HS-27A (cell line): Measurements from ENCODE around the gene PHOX2B.
A peak's percentile ranks its signal among the peaks of the same experiment; 100 is the strongest.
"Not testable (repeated sequence)": the region's sequence is repeated elsewhere in the genome, so short reads cannot be mapped to it uniquely, and the experiment has no call there.

Experiments
- DNase-seq: peaks from one replicate; pipeline ENCODE4 v3.0.0-alpha.2; 2012; ENCODE audit warnings: low read depth, missing footprints

PHOX2B gene

GRCh38 chr4:41748074-41748570 lies 403 bp downstream of the PHOX2B start:
- DNase-seq, result no peak

GRCh38 chr4:41747230-41748055 lies 1.1 kb downstream of the PHOX2B start:
- DNase-seq, result no peak

- DNase-seq, result no peak
Measured at GRCh38 chr4:41746440-41747229, 1.9 kb downstream of the PHOX2B start.

GRCh38 chr4:41746025-41746439 lies 2.5 kb downstream of the PHOX2B start:
- no peak for DNase-seq

- DNase-seq, result no peak
Measured at GRCh38 chr4:41745292-41746024, 3.1 kb downstream of the PHOX2B start.

- no peak for DNase-seq
Measured at GRCh38 chr4:41744572-41745291, 3.8 kb downstream of the PHOX2B start.

GRCh38 chr4:41741354-41741753 lies 7.2 kb downstream of the PHOX2B start:
- no peak for DNase-seq

GRCh38 chr4:41737491-41737890 lies 11.0 kb downstream of the PHOX2B start:
- not testable (repeated sequence) for DNase-seq

GRCh38 chr4:41734371-41734770 lies 14.2 kb downstream of the PHOX2B start:
- no peak for DNase-seq

- no peak for DNase-seq
Measured at GRCh38 chr4:41731569-41732126, 16.9 kb downstream of the PHOX2B start.

GRCh38 chr4:41728573-41728913 lies 20.0 kb downstream of the PHOX2B start:
- DNase-seq, result no peak

GRCh38 chr4:41727861-41728572 lies 20.5 kb downstream of the PHOX2B start:
- no peak for DNase-seq

GRCh38 chr4:41725254-41725653 lies 23.3 kb downstream of the PHOX2B start:
- no peak for DNase-seq

- no peak for DNase-seq
Measured at GRCh38 chr4:41723286-41723685, 25.2 kb downstream of the PHOX2B start.

- no peak for DNase-seq
Measured at GRCh38 chr4:41722181-41722580, 26.3 kb downstream of the PHOX2B start.

GRCh38 chr4:41719417-41719816 lies 29.1 kb downstream of the PHOX2B start:
- DNase-seq, result peak; percentile 20

- DNase-seq, result peak; percentile 51
Measured at GRCh38 chr4:41718907-41719306, 29.6 kb downstream of the PHOX2B start.

GRCh38 chr4:41715155-41715554 lies 33.4 kb downstream of the PHOX2B start:
- DNase-seq, result no peak

GRCh38 chr4:41714364-41715000 lies 34.0 kb downstream of the PHOX2B start:
- no peak for DNase-seq

- DNase-seq, result no peak
Measured at GRCh38 chr4:41713768-41714167, 34.8 kb downstream of the PHOX2B start.
